CD4-positive, alpha-beta T cell treated with Interleukin-6 for 4 hours (primary cell): ENCODE results near the gene ZFP36.
A peak's percentile ranks its signal among the peaks of the same experiment; 100 is the strongest.

Source experiments
- DNase-seq: peaks from one replicate; pipeline ENCODE4 v3.0.0-alpha.2; 2020; ENCODE audit warnings: mixed read lengths

Gene ZFP36

DNA sequence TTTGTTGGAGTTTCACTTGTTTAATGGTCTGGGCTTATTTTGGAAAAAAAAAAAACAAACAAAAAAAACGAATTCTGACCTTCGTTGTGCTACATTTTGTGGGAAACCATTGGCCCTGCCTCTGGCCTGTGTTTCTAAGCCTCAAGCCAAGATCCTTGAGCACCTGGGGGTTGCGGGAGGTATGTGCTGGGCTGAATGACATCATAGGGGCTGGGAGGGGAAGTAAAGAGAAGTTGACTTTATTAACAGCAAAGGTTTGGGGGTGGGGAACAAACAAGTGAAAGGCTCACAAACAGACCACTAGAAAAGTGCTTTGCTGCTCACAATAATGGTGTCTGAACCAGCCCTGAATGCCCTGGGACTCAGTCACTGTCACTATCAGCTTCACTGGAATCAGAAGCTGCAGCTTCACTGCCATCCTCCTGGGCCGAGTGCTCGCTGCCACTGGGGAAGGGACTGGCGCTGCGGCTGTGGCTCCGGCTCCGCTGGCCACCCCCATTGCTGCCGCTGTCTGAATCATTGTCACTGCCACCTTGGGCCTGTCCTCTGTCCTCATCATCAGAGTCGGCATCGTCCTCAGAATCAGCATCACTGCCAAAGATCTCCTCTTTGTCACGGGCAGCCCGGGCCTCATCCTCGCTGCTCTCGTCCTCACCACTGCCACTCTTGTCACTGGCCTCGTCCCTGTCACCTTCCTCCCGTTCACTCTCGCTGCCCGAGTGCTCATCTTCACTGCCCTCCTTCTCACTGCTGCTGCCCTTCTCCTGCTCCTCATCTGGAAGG, 20.8 kb upstream of the ZFP36 start:
- no peak for DNase-seq

- DNase-seq, result no peak
Measured at GRCh38 chr19:39386557-39386956, 20.1 kb upstream of the ZFP36 start.

DNA sequence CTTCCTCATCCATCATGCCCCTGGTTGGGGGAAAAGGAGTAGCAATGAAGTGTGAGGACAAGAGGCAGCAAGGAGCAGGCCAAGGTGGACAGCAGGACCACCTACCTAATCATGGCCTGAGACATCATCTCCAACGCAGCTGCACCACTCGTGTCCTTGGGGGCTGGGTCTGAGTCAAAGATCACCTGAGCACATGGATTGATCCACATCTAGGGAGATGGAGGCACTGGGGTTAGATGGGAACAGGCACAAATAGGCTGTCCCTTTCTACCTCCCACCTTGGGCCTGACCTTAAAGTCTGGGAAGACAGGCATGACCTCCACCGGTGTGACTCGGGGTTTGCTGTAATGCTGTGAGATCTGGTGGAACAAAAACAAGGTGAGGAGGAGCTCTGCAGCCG, 18.0 kb upstream of the ZFP36 start:
- no peak for DNase-seq

GRCh38 chr19:39389631-39390414, 16.8 kb upstream of the ZFP36 start:
- no peak for DNase-seq

- DNase-seq, result peak; percentile 76
Measured at GRCh38 chr19:39390451-39390750, 16.2 kb upstream of the ZFP36 start.

GRCh38 chr19:39390751-39391437, 15.8 kb upstream of the ZFP36 start, which contains the start of the genes MED29 and PAF1:
Gene MED29, plus strand, starts transcription at chr19:39391378. Its CDS starts 45 bp downstream, at chr19:39391423.
Gene PAF1, minus strand, starts transcription at chr19:39391106. Its CDS starts 242 bp downstream, at chr19:39390864.
- peak; percentile 97 for DNase-seq

DNA sequence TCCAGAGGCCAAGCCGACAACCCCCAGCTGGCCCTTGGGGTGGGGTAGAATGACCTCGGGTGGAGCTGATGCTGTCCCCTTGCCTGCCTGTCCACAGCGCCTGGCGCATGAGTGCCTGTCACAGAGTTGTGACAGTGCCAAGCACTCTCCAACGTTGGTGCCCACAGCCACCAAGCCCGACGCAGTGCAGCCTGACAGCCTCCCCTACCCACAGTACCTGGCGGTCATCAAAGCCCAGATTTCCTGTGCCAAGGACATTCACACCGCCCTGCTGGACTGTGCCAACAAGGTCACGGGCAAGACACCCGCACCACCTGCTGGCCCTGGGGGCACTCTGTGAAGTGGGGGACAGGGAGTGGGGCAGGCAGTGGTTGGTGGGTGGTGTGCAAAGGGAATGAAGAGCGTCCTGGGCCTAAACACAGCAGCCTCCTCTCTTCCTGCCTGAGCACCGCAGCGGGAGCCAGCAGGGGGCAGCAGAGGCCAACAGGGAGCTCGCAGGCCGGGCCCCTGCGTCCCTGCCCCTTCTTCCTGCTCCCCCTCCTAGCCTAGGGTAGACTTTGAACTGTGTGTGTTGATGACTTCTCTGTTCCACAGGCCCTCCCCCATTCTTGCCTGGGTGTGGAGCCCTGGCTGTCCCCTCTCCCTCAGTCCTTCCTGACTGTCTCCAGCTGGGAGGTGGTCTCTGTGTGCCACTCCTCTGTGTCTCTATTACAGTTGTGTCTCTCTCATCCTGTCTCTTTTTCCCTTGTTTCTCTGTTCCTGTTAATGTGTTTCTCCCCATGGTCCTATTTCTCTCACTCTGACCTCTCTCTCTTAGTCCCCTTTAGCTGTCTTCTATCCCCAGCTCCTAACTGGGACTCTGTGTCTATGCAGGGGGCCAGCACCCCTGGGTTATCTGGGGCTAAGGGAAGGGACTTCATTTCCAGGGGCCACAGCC, 9.0 kb upstream of the ZFP36 start:
- DNase-seq, result peak; percentile 96

DNA sequence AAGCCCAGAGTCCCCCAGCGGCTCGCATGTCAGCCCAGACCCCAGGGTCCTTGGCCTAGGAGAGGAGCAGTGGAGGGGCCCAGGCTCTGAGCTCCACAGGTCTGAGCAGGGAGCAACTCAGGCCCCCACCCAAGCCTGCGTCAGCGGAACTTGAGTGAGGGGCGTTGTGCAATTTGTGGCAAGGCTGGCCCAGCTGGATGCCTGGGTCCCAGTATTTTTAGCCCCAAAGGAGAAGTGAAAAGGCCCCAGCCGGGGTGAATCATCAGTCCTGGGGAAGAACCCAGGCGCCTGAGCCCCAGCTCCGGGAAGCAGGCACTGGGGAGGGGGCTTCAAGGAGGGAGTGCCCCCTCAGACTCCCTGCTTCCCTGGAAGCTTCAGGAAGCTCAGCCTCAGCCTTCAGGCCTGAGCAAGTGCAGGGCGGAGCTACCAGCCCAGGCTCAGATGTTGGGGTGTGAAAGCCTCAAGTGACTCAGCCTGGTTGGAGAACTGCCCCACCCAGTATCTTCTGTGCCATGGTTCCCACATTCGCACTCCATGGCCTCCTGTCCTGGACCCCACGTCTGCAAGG, 8.3 kb upstream of the ZFP36 start:
- peak; percentile 76 for DNase-seq

GRCh38 chr19:39399668-39400050, 7.0 kb upstream of the ZFP36 start:
- no peak for DNase-seq

GRCh38 chr19:39400061-39400460, 6.6 kb upstream of the ZFP36 start:
- no peak for DNase-seq

DNA sequence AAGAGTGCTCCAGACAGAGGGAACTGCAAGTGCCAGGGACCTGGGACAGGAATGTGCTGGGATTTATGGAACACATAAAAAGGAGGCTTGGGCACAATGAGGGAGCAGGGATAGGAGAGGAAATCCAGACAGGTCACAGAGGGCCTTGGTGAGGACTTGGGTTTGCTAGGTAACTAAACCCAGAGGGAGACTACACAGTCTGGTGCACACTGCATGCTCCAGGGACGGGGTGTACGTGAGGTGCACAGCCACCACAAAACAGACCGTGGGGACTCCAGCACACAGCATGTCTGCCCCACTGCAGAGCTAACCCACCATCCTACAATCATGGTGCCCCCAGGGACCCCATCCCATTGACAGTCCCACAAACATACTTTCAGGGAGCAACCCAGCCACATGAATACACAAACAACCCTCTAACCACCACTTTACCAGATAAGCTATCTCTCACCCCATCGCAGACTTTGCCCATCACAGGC, 5.5 kb upstream of the ZFP36 start:
- DNase-seq, result no peak

GRCh38 chr19:39401549-39402345, 4.9 kb upstream of the ZFP36 start:
- DNase-seq, result peak; percentile 91

- DNase-seq, result peak; percentile 90
Measured at GRCh38 chr19:39402346-39403300, 4.0 kb upstream of the ZFP36 start.

GRCh38 chr19:39403331-39404312, 3.0 kb upstream of the ZFP36 start:
- DNase-seq, result peak; percentile 96

DNA sequence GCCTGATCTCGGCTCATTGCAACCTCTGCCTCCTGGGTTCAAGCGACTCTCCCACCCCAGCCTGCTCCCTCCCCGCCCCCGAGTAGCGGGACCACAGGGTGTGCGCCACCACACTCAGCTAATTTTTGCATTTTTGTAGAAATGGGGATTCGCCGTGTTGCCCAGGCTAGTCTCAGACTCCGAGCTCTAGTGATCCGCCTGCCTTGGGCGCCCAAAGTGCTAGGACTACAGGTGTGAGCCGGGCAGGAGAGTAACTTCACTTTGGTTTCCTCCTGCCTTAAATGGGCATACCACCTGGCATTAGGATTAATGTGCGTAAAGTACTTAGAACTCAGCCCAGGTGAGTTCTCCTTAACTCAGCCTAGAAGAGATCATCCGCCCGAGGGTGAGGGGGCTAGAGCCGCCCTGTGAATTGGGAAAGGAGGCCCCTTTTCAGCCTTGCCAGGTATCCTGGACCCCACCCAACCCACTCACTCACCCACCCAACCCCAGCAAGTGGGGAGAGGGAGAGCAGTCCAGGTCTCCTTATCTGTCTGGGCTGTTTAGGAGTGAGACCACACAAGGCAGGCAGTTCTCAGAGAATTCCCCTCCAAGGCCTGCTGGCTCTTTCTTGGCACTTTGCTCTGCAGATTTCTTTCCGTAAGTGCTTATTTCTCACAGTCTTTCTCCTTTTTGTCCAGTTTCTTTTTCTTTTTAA, 1.2 kb upstream of the ZFP36 start:
- peak; percentile 38 for DNase-seq

GRCh38 chr19:39405958-39406655, 540 bp upstream of the ZFP36 start:
- peak; percentile 99 for DNase-seq

DNA sequence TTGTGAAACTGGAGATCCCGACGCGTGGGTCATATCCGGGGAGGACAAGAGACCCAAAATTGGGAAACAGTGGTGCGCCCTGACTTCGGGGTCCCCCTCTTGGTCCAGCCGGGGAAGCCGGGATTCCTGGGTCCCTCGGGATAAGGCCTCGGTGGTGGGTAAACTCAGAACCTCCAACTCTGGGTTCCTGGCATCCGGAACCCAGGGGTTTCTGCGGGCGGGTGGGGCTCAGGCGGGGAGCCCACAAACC, 688 bp downstream of the ZFP36 start:
- no peak for DNase-seq
